Measurements from ENCODE around the gene VSIG10L2. TPM values are rescaled to one million over a fixed set of nuclear protein-coding genes. Genes with fewer than 3 reads are reported as not detected.
"Not testable (repeated sequence)": the region's sequence is repeated elsewhere in the genome, so short reads cannot be mapped to it uniquely, and the experiment has no call there.

VSIG10L2 gene
- total and polyA plus RNA-seq, 12 donors = 0.15 to 0.38 (median 0.35) TPM; not detected in 9

DNA sequence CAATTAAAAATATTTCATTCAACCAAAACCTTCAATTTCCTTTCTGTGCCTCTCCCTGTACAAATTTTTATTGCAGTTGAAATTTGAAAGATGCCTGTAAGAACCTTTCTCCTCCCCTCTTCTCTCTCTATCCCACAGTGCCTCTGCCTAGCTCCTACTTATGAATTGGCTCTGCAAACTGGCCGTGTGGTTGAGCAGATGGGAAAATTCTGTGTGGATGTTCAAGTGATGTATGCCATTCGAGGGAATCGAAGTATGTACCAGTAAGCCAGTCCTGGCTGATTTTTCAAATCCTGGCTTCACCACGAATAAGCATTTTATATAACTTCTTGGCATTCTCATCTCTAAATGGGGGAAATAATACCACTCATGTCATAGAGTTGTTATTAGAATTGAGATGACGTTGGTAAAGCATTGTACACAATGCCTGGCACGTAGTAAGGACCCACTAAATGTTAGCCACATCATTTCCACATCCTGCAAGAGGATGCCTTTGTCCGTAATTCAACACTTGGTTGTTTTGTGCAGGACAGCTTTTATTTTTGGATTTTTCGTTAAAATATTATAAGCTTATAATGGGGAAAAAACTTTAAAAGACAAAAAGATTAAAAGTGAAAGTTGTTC is 35.5 kb upstream of the VSIG10L2 start:
- H3K27me3 ChIP-seq = peaks cover 0 to 34% (median 19%) of the 10 kb centered on the region in 7 donors
- no peaks in the 10 kb centered on the region for H3K4me1 ChIP-seq
- no peaks in the 10 kb centered on the region for H3K9me3 ChIP-seq
- DNase-seq (no peak), ATAC-seq (no peak)
- no peak overlapping the region for H3K27ac ChIP-seq
- 68 to 78% methylated on average over 8 of the region's 8 CpGs for WGBS, 2 donors
- no peak overlapping the region for H3K4me3 ChIP-seq
- TF ChIP-seq, protein P1, sequence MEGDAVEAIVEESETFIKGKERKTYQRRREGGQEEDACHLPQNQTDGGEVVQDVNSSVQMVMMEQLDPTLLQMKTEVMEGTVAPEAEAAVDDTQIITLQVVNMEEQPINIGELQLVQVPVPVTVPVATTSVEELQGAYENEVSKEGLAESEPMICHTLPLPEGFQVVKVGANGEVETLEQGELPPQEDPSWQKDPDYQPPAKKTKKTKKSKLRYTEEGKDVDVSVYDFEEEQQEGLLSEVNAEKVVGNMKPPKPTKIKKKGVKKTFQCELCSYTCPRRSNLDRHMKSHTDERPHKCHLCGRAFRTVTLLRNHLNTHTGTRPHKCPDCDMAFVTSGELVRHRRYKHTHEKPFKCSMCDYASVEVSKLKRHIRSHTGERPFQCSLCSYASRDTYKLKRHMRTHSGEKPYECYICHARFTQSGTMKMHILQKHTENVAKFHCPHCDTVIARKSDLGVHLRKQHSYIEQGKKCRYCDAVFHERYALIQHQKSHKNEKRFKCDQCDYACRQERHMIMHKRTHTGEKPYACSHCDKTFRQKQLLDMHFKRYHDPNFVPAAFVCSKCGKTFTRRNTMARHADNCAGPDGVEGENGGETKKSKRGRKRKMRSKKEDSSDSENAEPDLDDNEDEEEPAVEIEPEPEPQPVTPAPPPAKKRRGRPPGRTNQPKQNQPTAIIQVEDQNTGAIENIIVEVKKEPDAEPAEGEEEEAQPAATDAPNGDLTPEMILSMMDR (IDR thresholded peaks at IDR 0.05) = no peak
- intact Hi-C loops (cut with DNase I) = no loop called here
- no peaks in the 10 kb centered on the region for H3K36me3 ChIP-seq

DNA sequence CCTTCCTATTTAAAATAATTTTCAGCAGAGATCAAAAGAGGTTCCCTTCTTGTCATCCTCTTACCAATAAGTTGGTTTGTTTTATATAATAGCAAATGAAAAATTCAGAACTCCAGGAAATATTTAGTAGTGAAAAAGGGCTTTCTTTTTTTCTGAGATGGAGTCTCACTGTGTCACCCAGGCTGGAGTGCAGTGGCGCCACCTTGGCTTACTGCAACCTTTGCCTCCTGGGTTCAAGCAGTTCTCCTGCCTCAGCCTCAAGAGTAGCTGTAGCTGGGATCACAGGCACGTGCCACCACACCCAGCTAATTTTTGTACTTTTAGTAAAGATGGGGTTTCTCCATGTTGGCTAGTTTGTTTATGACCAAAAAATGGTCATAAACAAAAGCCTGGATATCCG is 31.2 kb upstream of the VSIG10L2 start:
- H3K27ac ChIP-seq; H3K36me3 ChIP-seq; H3K4me1 ChIP-seq; intact Hi-C loops (cut with DNase I); DNase-seq; H3K9me3 ChIP-seq; ATAC-seq; H3K4me3 ChIP-seq: not testable (repeated sequence)
- H3K27me3 ChIP-seq = peaks cover 0 to 47% (median 9%) of the 10 kb centered on the region in 7 donors
- WGBS, 2 donors = 73 to 83% methylated on average over 3 of the region's 3 CpGs

DNA sequence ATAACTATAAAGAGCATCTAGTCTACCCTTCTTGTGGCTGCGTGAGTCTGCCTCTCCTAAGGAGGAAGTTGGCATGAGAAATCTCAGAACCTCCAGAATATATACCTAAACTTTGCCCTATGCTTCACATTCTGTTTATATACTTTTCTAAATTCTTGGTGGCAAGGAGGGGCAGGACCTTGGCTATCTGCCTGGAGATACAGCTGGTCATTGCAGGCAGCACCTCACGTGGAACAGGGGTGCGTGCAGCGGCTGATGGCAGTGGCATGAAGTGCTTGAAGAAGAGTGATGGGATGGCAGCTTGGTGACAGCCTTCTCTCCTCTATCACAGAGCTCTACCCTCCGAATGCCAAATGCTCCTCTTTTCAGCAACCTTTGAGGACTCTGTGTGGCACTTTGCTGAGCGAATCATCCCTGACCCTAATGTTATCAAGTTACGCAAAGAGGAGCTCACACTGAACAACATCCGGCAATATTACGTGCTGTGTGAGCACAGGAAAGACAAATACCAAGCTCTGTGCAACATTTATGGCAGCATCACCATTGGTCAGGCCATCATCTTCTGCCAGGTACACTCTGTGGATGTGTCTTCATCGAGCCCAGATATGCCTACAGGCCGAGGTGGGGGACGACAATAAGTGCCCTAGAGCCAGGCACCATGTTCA is 29.0 kb upstream of the VSIG10L2 start:
- Histone ChIP-seq H3K9me3 (no peaks in the 10 kb centered on the region), H3K4me3 (no peak overlapping the region), H3K36me3 (no peaks in the 10 kb centered on the region), H3K4me1 (no peaks in the 10 kb centered on the region), H3K27me3 (peaks cover 0 to 46% (median 6%) of the 10 kb centered on the region in 7 donors), H3K27ac (no peak overlapping the region)
- WGBS, 2 donors = 68 to 74% methylated on average over 12 of the region's 12 CpGs
- DNase-seq (no peak), ATAC-seq (no peak)
- TF ChIP-seq, protein P1 (IDR thresholded peaks at IDR 0.05) = no peak
- intact Hi-C loops (cut with DNase I) = no loop called here

DNA sequence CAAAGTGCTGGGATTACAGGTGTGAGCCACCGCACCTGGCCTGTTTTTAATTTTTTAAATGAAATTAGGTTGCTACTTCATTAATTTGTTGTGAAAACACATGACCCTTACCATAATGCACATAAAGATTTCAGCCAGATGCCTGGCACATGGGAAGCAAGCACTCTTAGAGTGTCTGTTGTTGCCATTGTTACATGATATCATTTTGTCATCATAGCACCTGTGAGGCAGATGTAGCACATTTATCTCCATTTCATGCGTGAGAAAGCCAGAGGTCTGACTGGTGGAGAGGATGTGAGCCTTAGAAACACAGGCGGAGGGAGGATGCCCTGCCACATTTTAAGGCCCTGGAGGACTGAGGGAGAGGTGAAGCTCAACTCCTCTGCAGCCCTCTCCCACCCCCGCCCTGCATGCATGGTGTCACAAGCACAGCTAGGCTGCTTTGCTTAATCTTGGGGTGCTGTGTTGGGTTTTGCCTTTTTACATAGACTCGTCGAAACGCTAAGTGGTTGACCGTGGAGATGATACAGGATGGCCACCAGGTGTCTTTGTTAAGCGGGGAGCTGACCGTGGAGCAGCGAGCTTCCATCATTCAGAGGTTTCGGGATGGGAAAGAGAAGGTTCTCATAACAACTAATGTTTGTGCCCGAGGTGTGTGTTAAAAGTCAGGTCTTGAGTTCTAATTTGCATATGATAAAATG is 27.6 kb upstream of the VSIG10L2 start:
- DNase-seq = no peak
- intact Hi-C loops (cut with DNase I) = no loop called here
- H3K27me3 ChIP-seq = peaks cover 0 to 42% (median 6%) of the 10 kb centered on the region in 7 donors

More for the DNA sequence above, 27.6 kb upstream of the VSIG10L2 start:
- Histone ChIP-seq H3K36me3 (no peaks in the 10 kb centered on the region), H3K27ac (no peak overlapping the region), H3K4me3 (no peak overlapping the region), H3K9me3 (no peaks in the 10 kb centered on the region), H3K4me1 (no peaks in the 10 kb centered on the region)
- no peak for ATAC-seq
- TF ChIP-seq, protein P1 (IDR thresholded peaks at IDR 0.05) = no peak
- 77 to 78% methylated on average over 13 of the region's 13 CpGs for WGBS, 2 donors

Measured in heart right ventricle (tissue), 16 donors.